ENCODE data around the gene COX19. TPM values are rescaled to one million over a fixed set of nuclear protein-coding genes. Genes with fewer than 3 reads are reported as not detected.

COX19 gene
- total RNA-seq, 1 experiment from 2014 or later = 14.0 TPM

GRCh38 chr7:970744-971143 lies 4.6 kb downstream of the COX19 start (continued):
- TF ChIP-seq ATF3 (IDR thresholded peaks at IDR 0.05) = no peak

GRCh38 chr7:969403-969802 lies 5.9 kb downstream of the COX19 start:
- peaks cover 8% of the 10 kb centered on the region; the same call in 1 of the 2 replicates for H4K20me1 ChIP-seq (ENCODE audit: insufficient read depth)
- H3K9ac ChIP-seq (ENCODE audit: low read length) = no peak overlapping the region
- H2AFZ ChIP-seq (ENCODE audit: low read depth, low read length, poor library complexity, severe bottlenecking) = no peak overlapping the region
- H3K27ac ChIP-seq (ENCODE audit: low read depth, low read length) = no peak overlapping the region
- H3K4me3 ChIP-seq (replicated peaks in 1 of 2; ENCODE audit: low read depth in 1 of 2, low read length in 2 of 2) = no peak overlapping the region
- ChIA-PET CTCF (no interaction called here), RAD21 (ENCODE audit: low non-redundant PET in 1 of 2, low total read pairs in 2 of 2, uncharacterized antibody in 2 of 2, unreplicated experiment in 2 of 2) (no interaction called here), POLR2A (no interaction called here)
- no TSS peak for BruUV-seq (replicated peaks)
- intact Hi-C loops (cut with micrococcal nuclease) = no loop called here
- ATAC-seq = no peak
- no peak overlapping the region for H3K4me2 ChIP-seq (ENCODE audit: low read length)
- no peak for TF ChIP-seq TCF7L2 (IDR thresholded peaks at IDR 0.05; ENCODE audit: borderline replicate concordance, extremely low read depth, insufficient read depth, insufficient read length)
- TF ChIP-seq ATF3 (IDR thresholded peaks at IDR 0.05) = no peak
- TF ChIP-seq EGR1 (IDR thresholded peaks at IDR 0.05; ENCODE audit: low read depth) = no peak
- TF ChIP-seq RAD21 (IDR thresholded peaks at IDR 0.05; ENCODE audit: low read depth) = no peak
- no peak for TF ChIP-seq ZBTB33 (IDR thresholded peaks at IDR 0.05; ENCODE audit: extremely low read depth, insufficient replicate concordance, low read length)
- TF ChIP-seq SIN3A (IDR thresholded peaks at IDR 0.05; ENCODE audit: low read depth) = no peak
- TF ChIP-seq YY1 (IDR thresholded peaks at IDR 0.05; ENCODE audit: extremely low read depth, insufficient replicate concordance, low read depth, low read length) = no peak
- no peak for DNase-seq (ENCODE audit: low read depth, low spot score)
- no peaks in the 10 kb centered on the region for H3K9me3 ChIP-seq (ENCODE audit: control insufficient read depth in 1 of 2, insufficient read depth in 1 of 2, low read depth in 1 of 2, low read length in 2 of 2)
- no peaks in the 10 kb centered on the region for H3K27me3 ChIP-seq (ENCODE audit: insufficient read depth, low read length)
- peaks cover 28 to 41% of the 10 kb centered on the region in 2 experiments; a peak in 3 of 4 replicates for H3K36me3 ChIP-seq (ENCODE audit: control insufficient read depth in 1 of 2, insufficient read depth in 2 of 2, low read length in 2 of 2)
- no peaks in the 10 kb centered on the region for H3K9me2 ChIP-seq (ENCODE audit: insufficient read depth)
- peaks cover 49% of the 10 kb centered on the region for H3K79me2 ChIP-seq (ENCODE audit: insufficient read depth, low read length)
- no peaks in the 10 kb centered on the region; a peak in 1 of 4 replicates for H3K4me1 ChIP-seq (ENCODE audit: control insufficient read depth in 1 of 2, insufficient read depth in 2 of 2, low read length in 2 of 2)

Measured in HCT116 (cell line).